NCI-H1417 treated with DMSO at 0.1 percent for 48 hours (cell line): ENCODE results near the gene GPR89B.
"Not testable (repeated sequence)": the region's sequence is repeated elsewhere in the genome, so short reads cannot be mapped to it uniquely, and the experiment has no call there.

Experiments used
- DNase-seq: peaks from one replicate; lab custom pipeline; 2025; lab: John Stamatoyannopoulos, UW

The GPR89B gene

GRCh38 chr1:148032690-148033089 lies 104.5 kb downstream of the GPR89B start:
- DNase-seq = not testable (repeated sequence)

GRCh38 chr1:148033147-148033546 lies 104.9 kb downstream of the GPR89B start:
- not testable (repeated sequence) for DNase-seq

DNA sequence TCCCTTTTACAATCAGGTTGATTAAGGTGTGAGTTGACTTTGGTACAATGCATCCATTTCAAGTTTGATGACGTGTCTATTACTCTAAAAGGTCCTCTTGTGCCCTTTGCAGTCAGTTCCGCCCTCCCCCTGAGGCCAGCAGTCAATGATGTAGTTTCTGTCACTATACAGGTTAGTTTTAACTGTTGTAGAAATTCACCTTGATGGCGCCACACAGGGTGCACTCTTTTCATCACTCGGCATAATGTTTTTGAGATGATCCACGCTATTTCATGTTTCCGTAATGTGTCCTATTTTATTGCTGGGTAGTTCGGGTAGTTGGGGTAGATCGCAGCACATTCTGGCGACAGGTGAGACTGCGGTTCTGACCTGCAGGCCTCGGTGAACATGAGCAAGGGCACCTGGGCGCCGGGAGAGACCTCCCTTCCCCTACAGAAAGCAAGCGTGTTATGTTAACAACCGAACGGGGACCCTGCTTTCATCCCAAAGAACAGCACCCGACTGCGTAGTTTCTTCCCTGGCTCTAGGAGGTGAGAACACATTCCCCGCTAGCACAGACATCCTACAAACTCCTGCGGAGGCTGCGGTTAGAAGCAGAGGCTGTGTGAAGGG lies 109.7 kb downstream of the GPR89B start:
- DNase-seq = not testable (repeated sequence)

- peak; percentile 39 for DNase-seq
Observed at GRCh38 chr1:148038462-148039333, 110.5 kb downstream of the GPR89B start.
